ENCODE measurements around the gene TMX1.
A peak's percentile ranks its signal among the peaks of the same experiment; 100 is the strongest.
"Not testable (repeated sequence)": the region's sequence is repeated elsewhere in the genome, so short reads cannot be mapped to it uniquely, and the experiment has no call there.

TMX1 gene

DNA sequence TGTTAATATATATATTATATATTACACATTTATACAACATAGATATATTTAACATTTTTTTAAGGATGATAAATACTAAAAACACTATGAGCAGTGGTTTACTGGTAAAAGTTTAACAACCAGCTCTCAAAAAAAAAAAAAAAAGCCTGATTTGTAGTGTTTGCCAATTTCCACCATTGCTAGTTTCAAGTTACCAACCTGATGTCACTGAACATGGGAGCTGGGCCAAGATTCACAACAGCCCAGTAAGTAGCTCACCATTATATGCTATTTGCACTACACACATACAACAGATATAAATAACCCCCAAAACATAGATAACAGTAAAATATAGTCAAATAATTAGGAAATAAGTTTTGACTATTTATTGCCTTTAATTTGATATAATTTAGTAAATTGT, 28.9 kb upstream of the TMX1 start:
- no peak overlapping the region for H3K4me3 ChIP-seq (ENCODE audit: extremely low read depth, insufficient read depth, low read length, poor library complexity, severe bottlenecking)
- no peak overlapping the region for H3K27ac ChIP-seq (ENCODE audit: low read depth, low read length, severe bottlenecking)
- no peaks in the 10 kb centered on the region for H3K9me3 ChIP-seq (ENCODE audit: control insufficient read depth, low read length)
- H3K4me1 ChIP-seq (ENCODE audit: control insufficient read depth, insufficient read depth, low read length, poor library complexity, severe bottlenecking) = no peaks in the 10 kb centered on the region
- H3K36me3 ChIP-seq (ENCODE audit: control insufficient read depth, insufficient read depth, low read length) = no peaks in the 10 kb centered on the region

- H3K9me3 ChIP-seq (ENCODE audit: control insufficient read depth, low read length) = no peaks in the 10 kb centered on the region
- no peaks in the 10 kb centered on the region for H3K4me1 ChIP-seq (ENCODE audit: control insufficient read depth, insufficient read depth, low read length, poor library complexity, severe bottlenecking)
- no peaks in the 10 kb centered on the region for H3K36me3 ChIP-seq (ENCODE audit: control insufficient read depth, insufficient read depth, low read length)
- no peak overlapping the region for H3K27ac ChIP-seq (ENCODE audit: low read depth, low read length, severe bottlenecking)
- no peak overlapping the region for H3K4me3 ChIP-seq (ENCODE audit: extremely low read depth, insufficient read depth, low read length, poor library complexity, severe bottlenecking)
- 78% methylated on average over 1 of the region's 1 CpG; no CpG with 5 or more reads in 1 of the 2 experiments for WGBS, 2 experiments (ENCODE audit: insufficient coverage in 2 of 2)
Observed at GRCh38 chr14:51216602-51217001, 23.4 kb upstream of the TMX1 start.

GRCh38 chr14:51219473-51220448, 20.3 kb upstream of the TMX1 start:
- Histone ChIP-seq H3K4me3 (ENCODE audit: extremely low read depth, insufficient read depth, low read length, poor library complexity, severe bottlenecking) (no peak overlapping the region), H3K4me1 (ENCODE audit: control insufficient read depth, insufficient read depth, low read length, poor library complexity, severe bottlenecking) (no peaks in the 10 kb centered on the region), H3K9me3 (ENCODE audit: control insufficient read depth, low read length) (peaks cover 7% of the 10 kb centered on the region), H3K27ac (ENCODE audit: low read depth, low read length, severe bottlenecking) (no peak overlapping the region), H3K36me3 (ENCODE audit: control insufficient read depth, insufficient read depth, low read length) (no peaks in the 10 kb centered on the region)
- WGBS, 2 experiments (ENCODE audit: insufficient coverage in 2 of 2) = 40% methylated on average over 1 of the region's 7 CpGs; no CpG with 5 or more reads in 1 of the 2 experiments

DNA sequence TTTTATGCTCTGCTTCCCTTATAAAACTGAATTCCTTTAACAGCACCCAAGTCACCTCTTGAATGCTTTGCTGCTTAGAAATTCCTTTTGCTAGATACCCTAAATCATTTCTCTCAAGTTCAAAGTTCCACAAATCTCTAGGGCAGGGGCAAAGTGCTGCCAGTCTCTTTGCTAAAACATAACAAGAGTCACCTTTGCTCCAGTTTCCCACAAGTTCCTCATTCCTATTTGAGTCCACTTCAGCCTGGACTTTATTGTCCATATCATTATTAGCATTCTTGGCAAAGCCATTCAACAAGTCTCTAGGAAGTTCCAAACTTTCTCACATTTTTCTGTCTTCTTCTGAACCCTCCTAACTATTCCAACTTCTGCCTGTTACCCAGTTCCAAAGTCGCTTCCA, 16.6 kb upstream of the TMX1 start:
- H3K4me3 ChIP-seq (ENCODE audit: extremely low read depth, insufficient read depth, low read length, poor library complexity, severe bottlenecking); H3K27ac ChIP-seq (ENCODE audit: low read depth, low read length, severe bottlenecking); H3K36me3 ChIP-seq (ENCODE audit: control insufficient read depth, insufficient read depth, low read length); H3K4me1 ChIP-seq (ENCODE audit: control insufficient read depth, insufficient read depth, low read length, poor library complexity, severe bottlenecking); H3K9me3 ChIP-seq (ENCODE audit: control insufficient read depth, low read length): not testable (repeated sequence)
- 80% methylated on average over 1 of the region's 1 CpG for WGBS, 2 experiments (ENCODE audit: insufficient coverage in 2 of 2)

GRCh38 chr14:51224551-51224950, 15.5 kb upstream of the TMX1 start:
- no peaks in the 10 kb centered on the region for H3K36me3 ChIP-seq (ENCODE audit: control insufficient read depth, insufficient read depth, low read length)
- no peak overlapping the region for H3K4me3 ChIP-seq (ENCODE audit: extremely low read depth, insufficient read depth, low read length, poor library complexity, severe bottlenecking)
- H3K4me1 ChIP-seq (ENCODE audit: control insufficient read depth, insufficient read depth, low read length, poor library complexity, severe bottlenecking) = no peaks in the 10 kb centered on the region
- WGBS, 2 experiments (ENCODE audit: insufficient coverage in 2 of 2) = no CpG with 5 or more reads among the region's 1 CpG
- H3K9me3 ChIP-seq (ENCODE audit: control insufficient read depth, low read length) = peaks cover 7% of the 10 kb centered on the region
- no peak overlapping the region for H3K27ac ChIP-seq (ENCODE audit: low read depth, low read length, severe bottlenecking)

GRCh38 chr14:51225751-51226150, 14.3 kb upstream of the TMX1 start:
- H3K4me1 ChIP-seq (ENCODE audit: control insufficient read depth, insufficient read depth, low read length, poor library complexity, severe bottlenecking) = no peaks in the 10 kb centered on the region

GRCh38 chr14:51228391-51228790, 11.7 kb upstream of the TMX1 start:
- Histone ChIP-seq H3K9me3 (ENCODE audit: control insufficient read depth, low read length) (no peaks in the 10 kb centered on the region), H3K4me1 (ENCODE audit: control insufficient read depth, insufficient read depth, low read length, poor library complexity, severe bottlenecking) (no peaks in the 10 kb centered on the region), H3K4me3 (ENCODE audit: extremely low read depth, insufficient read depth, low read length, poor library complexity, severe bottlenecking) (no peak overlapping the region), H3K36me3 (ENCODE audit: control insufficient read depth, insufficient read depth, low read length) (no peaks in the 10 kb centered on the region), H3K27ac (ENCODE audit: low read depth, low read length, severe bottlenecking) (no peak overlapping the region)

More at GRCh38 chr14:51225751-51226150, 14.3 kb upstream of the TMX1 start:
- Histone ChIP-seq H3K9me3 (ENCODE audit: control insufficient read depth, low read length) (peaks cover 7% of the 10 kb centered on the region), H3K36me3 (ENCODE audit: control insufficient read depth, insufficient read depth, low read length) (no peaks in the 10 kb centered on the region), H3K27ac (ENCODE audit: low read depth, low read length, severe bottlenecking) (no peak overlapping the region), H3K4me3 (ENCODE audit: extremely low read depth, insufficient read depth, low read length, poor library complexity, severe bottlenecking) (no peak overlapping the region)
- 80% methylated on average over 1 of the region's 2 CpGs; no CpG with 5 or more reads in 1 of the 2 experiments for WGBS, 2 experiments (ENCODE audit: insufficient coverage in 2 of 2)

GRCh38 chr14:51228890-51229289, 11.2 kb upstream of the TMX1 start:
- Histone ChIP-seq H3K9me3 (ENCODE audit: control insufficient read depth, low read length) (no peaks in the 10 kb centered on the region), H3K27ac (ENCODE audit: low read depth, low read length, severe bottlenecking) (no peak overlapping the region), H3K4me1 (ENCODE audit: control insufficient read depth, insufficient read depth, low read length, poor library complexity, severe bottlenecking) (no peaks in the 10 kb centered on the region), H3K36me3 (ENCODE audit: control insufficient read depth, insufficient read depth, low read length) (no peaks in the 10 kb centered on the region), H3K4me3 (ENCODE audit: extremely low read depth, insufficient read depth, low read length, poor library complexity, severe bottlenecking) (no peak overlapping the region)
- WGBS, 2 experiments (ENCODE audit: insufficient coverage in 2 of 2) = 43 to 100% methylated on average over 1 of the region's 1 CpG

DNA sequence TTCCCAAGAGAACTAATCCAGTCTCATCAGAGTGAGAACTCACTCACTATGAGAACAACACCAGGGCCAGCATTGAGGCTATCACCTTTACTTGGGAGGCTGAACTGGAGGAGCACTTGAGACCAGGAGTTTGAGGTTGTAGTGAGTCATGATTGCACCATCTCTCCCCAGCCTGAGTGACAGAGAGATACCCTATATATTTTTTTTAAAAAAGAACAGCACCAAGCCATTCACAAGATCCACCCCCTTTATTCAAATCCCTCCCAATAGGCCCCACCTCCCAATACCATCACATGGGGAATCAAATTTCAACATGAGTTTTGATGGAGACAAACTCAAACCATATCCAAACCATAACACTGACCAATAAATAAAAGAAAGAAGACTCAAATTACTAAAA, 3.7 kb upstream of the TMX1 start:
- H3K36me3 ChIP-seq (ENCODE audit: control insufficient read depth, insufficient read depth, low read length) = no peaks in the 10 kb centered on the region
- H3K4me1 ChIP-seq (ENCODE audit: control insufficient read depth, insufficient read depth, low read length, poor library complexity, severe bottlenecking) = peaks cover 3% of the 10 kb centered on the region
- H3K9me3 ChIP-seq (ENCODE audit: control insufficient read depth, low read length) = no peaks in the 10 kb centered on the region
- H3K4me3 ChIP-seq (ENCODE audit: extremely low read depth, insufficient read depth, low read length, poor library complexity, severe bottlenecking) = no peak overlapping the region
- no peak overlapping the region for H3K27ac ChIP-seq (ENCODE audit: low read depth, low read length, severe bottlenecking)

DNA sequence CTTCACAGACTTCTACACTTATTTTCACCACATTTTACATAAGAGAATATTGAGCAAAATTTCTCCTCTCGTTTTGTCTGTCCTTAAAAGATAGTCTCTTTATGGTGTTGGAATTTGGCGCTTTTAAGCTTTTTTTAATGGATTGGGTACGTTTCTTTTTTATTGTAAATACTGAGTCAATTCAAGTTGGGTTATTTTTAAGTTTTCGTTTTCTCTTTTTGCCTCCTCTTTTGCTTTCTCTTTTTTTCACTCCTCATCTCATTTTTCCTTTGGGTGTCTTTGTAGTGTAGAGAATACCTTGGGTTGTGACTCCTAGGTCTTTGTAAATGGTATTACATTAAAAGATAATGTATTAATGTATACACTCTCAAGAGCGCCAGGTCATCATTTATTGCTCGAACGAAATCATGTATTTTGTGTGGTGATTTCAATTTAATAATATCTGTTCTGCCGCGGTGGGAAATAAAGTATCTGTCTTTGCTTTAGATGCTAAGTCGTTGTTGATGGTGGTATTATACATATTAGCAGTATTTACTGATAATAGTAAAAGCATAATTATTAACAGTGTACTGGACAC, 845 bp downstream of the TMX1 start:
- Histone ChIP-seq H3K4me3 (ENCODE audit: extremely low read depth, insufficient read depth, low read length, poor library complexity, severe bottlenecking) (peak overlapping the region; percentile 68), H3K9me3 (ENCODE audit: control insufficient read depth, low read length) (no peaks in the 10 kb centered on the region), H3K4me1 (ENCODE audit: control insufficient read depth, insufficient read depth, low read length, poor library complexity, severe bottlenecking) (peaks cover 4% of the 10 kb centered on the region), H3K36me3 (ENCODE audit: control insufficient read depth, insufficient read depth, low read length) (peaks cover 20% of the 10 kb centered on the region), H3K27ac (ENCODE audit: low read depth, low read length, severe bottlenecking) (no peak overlapping the region)
- 0 to 10% methylated on average over 2 of the region's 10 CpGs for WGBS, 2 experiments (ENCODE audit: insufficient coverage in 2 of 2)
